HEK293T (cell line): Measurements from ENCODE around the gene FZD10.

ENCODE experiments used
- CTCF ChIA-PET: fragments of 350-600 bp; formaldehyde crosslinking; extraction: SDS; loops from one replicate; lab custom pipeline; 2021; ENCODE audit warnings: antibody characterized with exemption, inconsistent platforms; lab: Yijun Ruan, JAX
- POLR2A ChIA-PET: fragments of 350-600 bp; formaldehyde crosslinking; extraction: SDS; loops from one replicate; lab custom pipeline; 2020; ENCODE audit warnings: antibody characterized with exemption, inconsistent platforms; lab: Yijun Ruan, JAX
- DNase-seq: peaks from one replicate; pipeline ENCODE4 v3.0.0; 2012; ENCODE audit warnings: mixed read lengths; ENCODE audit errors: extremely low spot score
- ARNT ChIP-seq: fragments of 450-650 bp; IDR thresholded peaks from 2 replicates; pipeline ENCODE4 v1.6.1; 2017; ENCODE audit warnings: mild to moderate bottlenecking
- BHLHE40 ChIP-seq: fragments of 450-650 bp; IDR thresholded peaks from 2 replicates; pipeline ENCODE4 v1.6.1; 2016; ENCODE audit warnings: mild to moderate bottlenecking, moderate library complexity, borderline replicate concordance
- CTBP1 ChIP-seq: fragments of 450-650 bp; IDR thresholded peaks from 2 replicates; pipeline ENCODE4 v1.6.1; 2016; ENCODE audit warnings: borderline replicate concordance
- ELF4 ChIP-seq: fragments of 450-650 bp; IDR thresholded peaks from 2 replicates; pipeline ENCODE4 v1.6.1; 2017; ENCODE audit warnings: antibody characterized with exemption
- FOXA1 ChIP-seq: fragments of 450-650 bp; IDR thresholded peaks from 2 replicates; pipeline ENCODE4 v1.6.1; 2016; ENCODE audit warnings: mild to moderate bottlenecking
- FOXK2 ChIP-seq: fragments of 450-650 bp; IDR thresholded peaks from 2 replicates; pipeline ENCODE4 v1.6.1; 2016; ENCODE audit warnings: mild to moderate bottlenecking
- FOXM1 ChIP-seq: fragments of 450-650 bp; IDR thresholded peaks from 2 replicates; pipeline ENCODE4 v1.6.1; 2017; ENCODE audit warnings: mild to moderate bottlenecking, borderline replicate concordance
- HDGF ChIP-seq: fragments of 450-650 bp; IDR thresholded peaks from 2 replicates; pipeline ENCODE4 v1.6.1; 2017; ENCODE audit warnings: antibody characterized with exemption, borderline replicate concordance
- L3MBTL2 ChIP-seq: fragments of 450-650 bp; conservative IDR thresholded peaks from 2 replicates; pipeline ENCODE4 v1.6.1; 2016; ENCODE audit warnings: mild to moderate bottlenecking
- LEF1 ChIP-seq: fragments of 450-650 bp; IDR thresholded peaks from 2 replicates; pipeline ENCODE4 v1.6.1; 2017; ENCODE audit warnings: mild to moderate bottlenecking, borderline replicate concordance
- NFRKB ChIP-seq: fragments of 450-650 bp; IDR thresholded peaks from 2 replicates; pipeline ENCODE4 v1.6.1; 2016; ENCODE audit warnings: mild to moderate bottlenecking, moderate library complexity
- SP1 ChIP-seq: fragments of 450-650 bp; IDR thresholded peaks from 2 replicates; pipeline ENCODE4 v1.6.1; 2017
- SUZ12 ChIP-seq: fragments of 450-650 bp; IDR thresholded peaks from 2 replicates; pipeline ENCODE4 v1.6.1; 2016; ENCODE audit warnings: mild to moderate bottlenecking
- TARDBP ChIP-seq: fragments of 450-650 bp; IDR thresholded peaks from 2 replicates; pipeline ENCODE4 v1.6.1; 2016
- ZNF384 ChIP-seq: fragments of 450-650 bp; IDR thresholded peaks from 2 replicates; pipeline ENCODE4 v1.6.1; 2016
- TF ChIP-seq, protein P1 (sequence below): fragments of 450-650 bp; IDR thresholded peaks from 2 replicates; pipeline ENCODE4 v1.6.1; 2016

FZD10 gene

DNA sequence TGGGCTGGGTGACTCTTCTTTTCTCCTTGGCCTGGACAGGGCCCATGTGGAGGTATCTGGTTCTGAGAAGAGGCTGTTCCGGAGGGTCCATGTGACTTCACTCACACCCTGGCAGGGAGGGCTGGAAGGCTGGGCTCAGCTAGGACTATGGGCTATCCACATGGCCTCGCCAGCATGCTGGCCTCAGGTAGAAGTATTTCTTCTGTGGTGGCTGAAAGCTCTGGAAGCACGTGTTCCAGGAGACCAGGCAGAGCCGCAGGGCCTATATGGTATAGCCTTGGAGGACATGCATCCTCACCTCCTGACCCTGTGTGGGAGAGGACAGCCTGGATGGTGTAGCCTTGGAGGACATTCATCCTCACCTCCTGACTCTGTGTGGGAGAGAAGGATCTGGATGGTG, 38.2 kb upstream of the FZD10 start:
- CTCF ChIA-PET: no interaction called here
- TF ChIP-seq ARNT (no peak), SUZ12 (no peak), FOXA1 (no peak), NFRKB (no peak), HDGF (no peak), ZNF384 (no peak), BHLHE40 (no peak), LEF1 (no peak), L3MBTL2 (no peak), FOXK2 (no peak), SP1 (no peak), FOXM1 (no peak), ELF4 (no peak)
- TF ChIP-seq, protein P1, sequence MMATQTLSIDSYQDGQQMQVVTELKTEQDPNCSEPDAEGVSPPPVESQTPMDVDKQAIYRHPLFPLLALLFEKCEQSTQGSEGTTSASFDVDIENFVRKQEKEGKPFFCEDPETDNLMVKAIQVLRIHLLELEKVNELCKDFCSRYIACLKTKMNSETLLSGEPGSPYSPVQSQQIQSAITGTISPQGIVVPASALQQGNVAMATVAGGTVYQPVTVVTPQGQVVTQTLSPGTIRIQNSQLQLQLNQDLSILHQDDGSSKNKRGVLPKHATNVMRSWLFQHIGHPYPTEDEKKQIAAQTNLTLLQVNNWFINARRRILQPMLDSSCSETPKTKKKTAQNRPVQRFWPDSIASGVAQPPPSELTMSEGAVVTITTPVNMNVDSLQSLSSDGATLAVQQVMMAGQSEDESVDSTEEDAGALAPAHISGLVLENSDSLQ: no peak
- POLR2A ChIA-PET: no interaction called here
- DNase-seq: no peak

DNA sequence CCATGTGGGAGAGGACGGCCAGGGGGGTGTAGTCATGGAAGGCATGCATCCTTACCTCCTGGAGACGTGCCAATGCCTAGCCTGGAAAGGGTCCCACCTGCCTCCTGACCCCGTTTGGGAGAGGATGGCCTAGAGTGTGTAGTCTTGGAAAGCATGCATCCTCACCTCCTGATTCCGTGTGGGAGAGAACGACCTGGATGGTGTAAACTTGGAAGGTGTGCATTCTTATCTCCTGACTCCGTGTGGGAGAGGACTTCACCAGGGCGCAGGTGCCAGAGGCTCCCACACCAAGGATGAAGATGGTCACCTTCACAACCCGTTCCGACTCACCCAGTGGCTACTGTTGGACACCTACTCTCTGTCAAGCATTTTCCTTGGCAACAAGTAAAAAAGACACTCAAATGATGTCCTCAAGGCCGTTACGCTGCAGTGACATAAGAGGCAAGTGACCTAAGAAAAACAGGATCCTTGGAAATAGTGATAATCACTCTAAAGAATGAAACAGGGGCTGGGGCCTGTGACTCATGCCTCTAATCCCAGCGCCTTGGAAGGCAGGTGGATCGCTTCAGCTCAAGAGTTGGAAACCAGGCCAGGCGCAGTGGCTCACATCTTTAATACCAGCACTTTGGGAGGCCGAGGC, 37.5 kb upstream of the FZD10 start:
- no peak for DNase-seq
- CTCF ChIA-PET: no interaction called here
- POLR2A ChIA-PET: no interaction called here
- TF ChIP-seq SP1: no peak
- TF ChIP-seq HDGF: no peak
- TF ChIP-seq, protein P1: no peak
- TF ChIP-seq SUZ12: no peak
- no peak for TF ChIP-seq ELF4
- no peak for TF ChIP-seq FOXK2
- TF ChIP-seq CTBP1: no peak
- TF ChIP-seq FOXA1: no peak
- TF ChIP-seq FOXM1: no peak
- TF ChIP-seq L3MBTL2: no peak
- TF ChIP-seq NFRKB: no peak

DNA sequence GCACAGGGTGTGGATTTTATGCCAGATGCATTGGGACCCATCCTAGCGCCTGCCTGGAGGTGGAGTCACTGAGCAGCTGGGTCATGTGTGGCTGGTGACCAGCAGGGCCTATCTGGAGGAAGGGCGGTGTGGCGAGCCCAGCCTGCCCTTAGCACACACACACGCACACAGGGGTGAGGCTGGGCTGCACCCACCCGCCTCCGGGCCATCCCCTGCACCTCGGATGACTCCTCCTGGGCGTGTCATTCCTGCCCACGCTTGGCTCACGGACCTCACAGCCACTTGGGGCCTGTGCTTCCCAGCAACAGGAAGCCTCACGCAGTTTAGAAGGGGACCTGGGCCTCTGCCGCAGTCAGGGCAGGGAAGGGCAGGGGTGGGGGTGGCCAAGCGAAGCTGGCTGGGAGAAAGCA, 36.2 kb upstream of the FZD10 start:
- DNase-seq: no peak
- ChIA-PET CTCF (no interaction called here), POLR2A (no interaction called here)
- TF ChIP-seq ELF4 (no peak), LEF1 (no peak), FOXA1 (no peak)

DNA sequence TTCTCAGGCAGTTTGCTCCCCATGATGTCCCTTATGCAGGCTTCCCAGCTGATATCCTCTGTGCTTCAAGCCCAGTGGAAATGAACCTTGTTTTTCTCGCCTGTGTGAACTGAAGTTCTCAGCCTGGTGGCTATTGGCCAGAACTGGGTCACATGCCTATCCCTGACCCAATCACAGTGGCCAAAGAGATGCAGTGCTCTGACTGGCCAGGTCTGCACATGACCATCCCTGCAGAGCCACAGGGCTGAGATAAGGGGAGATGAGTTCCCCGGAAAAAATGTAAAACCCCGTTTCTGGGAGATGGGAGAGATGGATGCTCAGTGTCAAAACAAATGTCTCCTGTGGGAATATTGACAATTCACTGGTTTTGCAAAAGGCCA, 34.7 kb upstream of the FZD10 start:
- DNase-seq: no peak
- POLR2A ChIA-PET: no interaction called here
- CTCF ChIA-PET: no interaction called here
- TF ChIP-seq FOXA1 (no peak), LEF1 (no peak), NFRKB (no peak), BHLHE40 (no peak), ARNT (no peak), ZNF384 (no peak), SP1 (no peak), TARDBP (no peak), FOXK2 (no peak), L3MBTL2 (no peak; the same call in 1 of the 2 replicates), HDGF (no peak), ELF4 (no peak), CTBP1 (no peak), FOXM1 (no peak)
- TF ChIP-seq, protein P1: no peak

DNA sequence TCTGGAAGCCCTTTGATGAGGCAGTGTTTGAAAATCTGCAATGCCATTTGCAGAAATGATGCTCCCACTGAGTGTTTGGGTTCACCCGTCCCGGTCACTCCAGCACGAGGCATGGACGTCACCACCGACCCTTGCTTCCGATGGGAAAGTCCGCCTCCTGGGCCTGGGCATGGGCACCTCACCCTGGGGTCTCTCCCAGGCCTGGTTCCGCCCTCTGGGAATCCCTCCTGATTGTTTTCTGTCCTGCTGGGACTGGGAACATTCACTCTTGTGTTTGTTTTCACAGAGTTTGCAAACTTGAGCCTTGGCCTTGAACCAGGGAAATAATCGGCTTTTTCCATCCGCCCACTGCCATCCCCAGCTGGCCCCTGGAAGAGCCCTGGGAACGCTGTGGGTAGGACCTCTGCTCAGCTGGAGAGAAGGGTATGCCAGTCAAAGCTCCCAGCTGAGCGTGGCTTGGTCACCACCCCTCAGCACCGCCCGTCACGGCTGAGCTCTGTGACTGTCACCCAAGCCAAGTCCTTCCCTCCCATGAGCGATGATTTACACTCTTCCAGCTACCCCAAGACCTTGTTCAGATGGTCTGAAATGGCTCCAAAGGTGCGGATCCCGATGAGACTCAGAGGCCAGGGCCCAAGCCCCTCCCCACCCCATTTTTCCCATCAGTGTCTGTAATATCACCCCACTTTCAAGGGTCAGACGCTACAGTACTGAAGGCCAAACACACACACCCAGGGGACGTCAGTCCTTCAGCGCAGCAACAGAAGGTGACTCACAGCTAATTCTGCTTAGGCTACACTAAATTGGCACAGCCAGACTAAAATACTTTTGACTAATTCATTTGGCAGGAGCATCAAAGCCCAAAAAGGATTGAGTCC, 34.1 kb upstream of the FZD10 start:
- no peak for DNase-seq
- CTCF ChIA-PET: no interaction called here

More for the DNA sequence above, 34.1 kb upstream of the FZD10 start:
- POLR2A ChIA-PET: no interaction called here
- TF ChIP-seq L3MBTL2 (no peak), FOXM1 (no peak), FOXK2 (no peak), CTBP1 (no peak)
